Activated CD4-positive, alpha-beta T cell treated with anti-CD3 and anti-CD28 coated beads for 1 hour (primary cell): Measurements from ENCODE around the gene SCAMP1.
"Not testable (repeated sequence)": the region's sequence is repeated elsewhere in the genome, so short reads cannot be mapped to it uniquely, and the experiment has no call there.

Experiments
- DNase-seq: peaks from one replicate; pipeline ENCODE4 v3.0.0-alpha.2; 2020

The SCAMP1 gene

GRCh38 chr5:78430866-78431265 lies 70.4 kb downstream of the SCAMP1 start:
- DNase-seq: no peak

GRCh38 chr5:78433972-78434371 lies 73.6 kb downstream of the SCAMP1 start:
- DNase-seq: no peak

GRCh38 chr5:78447775-78448424 lies 87.5 kb downstream of the SCAMP1 start:
- DNase-seq: no peak

- DNase-seq: no peak
These were observed 88.7 kb downstream of the SCAMP1 start for GRCh38 chr5:78449103-78449502.

GRCh38 chr5:78457507-78457906 lies 97.1 kb downstream of the SCAMP1 start:
- not testable (repeated sequence) for DNase-seq

GRCh38 chr5:78458843-78459242 lies 98.4 kb downstream of the SCAMP1 start:
- DNase-seq: no peak

- DNase-seq: no peak
These were observed 106.7 kb downstream of the SCAMP1 start for GRCh38 chr5:78467140-78467539.

- DNase-seq: no peak
These were observed 107.4 kb downstream of the SCAMP1 start for GRCh38 chr5:78467752-78468357.

GRCh38 chr5:78471896-78472295 lies 111.5 kb downstream of the SCAMP1 start:
- no peak for DNase-seq

GRCh38 chr5:78472469-78473106 lies 112.2 kb downstream of the SCAMP1 start:
- DNase-seq: no peak

- DNase-seq: no peak
These were observed 113.3 kb downstream of the SCAMP1 start for GRCh38 chr5:78473751-78474150.

GRCh38 chr5:78475370-78475769 lies 115.0 kb downstream of the SCAMP1 start:
- DNase-seq: no peak

- no peak for DNase-seq
These were observed 116.4 kb downstream of the SCAMP1 start for GRCh38 chr5:78476795-78477194.

- no peak for DNase-seq
These were observed 122.5 kb downstream of the SCAMP1 start for GRCh38 chr5:78482948-78483347.

GRCh38 chr5:78483809-78484521 lies 123.5 kb downstream of the SCAMP1 start:
- DNase-seq: no peak

GRCh38 chr5:78486218-78486617 lies 125.8 kb downstream of the SCAMP1 start:
- no peak for DNase-seq

- no peak for DNase-seq
These were observed 127.4 kb downstream of the SCAMP1 start for GRCh38 chr5:78487846-78488245.

GRCh38 chr5:78490709-78491485 lies 130.5 kb downstream of the SCAMP1 start:
- no peak for DNase-seq

GRCh38 chr5:78492224-78492623 lies 131.8 kb downstream of the SCAMP1 start:
- DNase-seq: no peak

GRCh38 chr5:78492650-78493049 lies 132.2 kb downstream of the SCAMP1 start:
- DNase-seq: no peak

GRCh38 chr5:78495800-78496199 lies 135.4 kb downstream of the SCAMP1 start:
- DNase-seq: no peak

GRCh38 chr5:78496373-78496772 lies 136.0 kb downstream of the SCAMP1 start:
- DNase-seq: no peak
